Left ventricle myocardium inferior (tissue), 1 donor: ENCODE data around the gene TMOD4. TPM values are rescaled to one million over a fixed set of nuclear protein-coding genes. Genes with fewer than 3 reads are reported as not detected.

Source experiments
- DNase-seq: peaks from one replicate; pipeline ENCODE4 v3.0.0-alpha.2; 2020
- H3K27ac ChIP-seq: fragments of 200-600 bp; replicated peaks from 2 replicates; pipeline ENCODE4 v1.8.0; 2021
- H3K27me3 ChIP-seq: fragments of 200-600 bp; 2 replicates; pipeline ENCODE4 v1.8.0; 2021; ENCODE audit warnings: low read depth
- H3K36me3 ChIP-seq: fragments of 200-600 bp; 2 replicates; pipeline ENCODE4 v1.8.0; 2021
- H3K4me1 ChIP-seq: fragments of 200-600 bp; 2 replicates; pipeline ENCODE4 v1.8.0; 2021
- H3K4me3 ChIP-seq: fragments of 200-600 bp; 2 replicates; pipeline ENCODE4 v1.8.0; 2021; ENCODE audit warnings: mild to moderate bottlenecking, moderate library complexity
- H3K9me3 ChIP-seq: fragments of 200-600 bp; replicated peaks from 2 replicates; pipeline ENCODE4 v1.8.0; 2021
- intact Hi-C: fragments of 100-400 bp; cut with micrococcal nuclease; formaldehyde crosslinking; loops from one replicate; pipeline ENCODE4 v1.11.0; 2022
- total RNA-seq: library from RNA; stranded (reverse); fragmentation: NEBNext Ultra II Directional; extraction: Animal tissue kit (Norgen Biotek cat#: 25700); gene quantifications from one replicate; pipeline ENCODE4 v1.2.1, GENCODE V29; 2021
- TF ChIP-seq, protein P1 (sequence below): fragments of 200-600 bp; IDR thresholded peaks from 2 replicates; pipeline ENCODE4 v1.8.0; 2021; ENCODE audit warnings: antibody characterized with exemption, mild to moderate bottlenecking, borderline replicate concordance
- donor health status: DM: no; HTN: yes; CAD: no; lungs with severe emphysema.

TMOD4 gene
- total RNA-seq, 1 donor from 2014 or later: not detected

GRCh38 chr1:151132335-151133017 is 43.3 kb downstream of the TMOD4 start:
- no peaks in the 10 kb centered on the region for H3K9me3 ChIP-seq
- peaks cover 22% of the 10 kb centered on the region for H3K4me1 ChIP-seq
- H3K27me3 ChIP-seq: no peaks in the 10 kb centered on the region
- peak overlapping the region; percentile 61 for H3K27ac ChIP-seq
- TF ChIP-seq, protein P1, sequence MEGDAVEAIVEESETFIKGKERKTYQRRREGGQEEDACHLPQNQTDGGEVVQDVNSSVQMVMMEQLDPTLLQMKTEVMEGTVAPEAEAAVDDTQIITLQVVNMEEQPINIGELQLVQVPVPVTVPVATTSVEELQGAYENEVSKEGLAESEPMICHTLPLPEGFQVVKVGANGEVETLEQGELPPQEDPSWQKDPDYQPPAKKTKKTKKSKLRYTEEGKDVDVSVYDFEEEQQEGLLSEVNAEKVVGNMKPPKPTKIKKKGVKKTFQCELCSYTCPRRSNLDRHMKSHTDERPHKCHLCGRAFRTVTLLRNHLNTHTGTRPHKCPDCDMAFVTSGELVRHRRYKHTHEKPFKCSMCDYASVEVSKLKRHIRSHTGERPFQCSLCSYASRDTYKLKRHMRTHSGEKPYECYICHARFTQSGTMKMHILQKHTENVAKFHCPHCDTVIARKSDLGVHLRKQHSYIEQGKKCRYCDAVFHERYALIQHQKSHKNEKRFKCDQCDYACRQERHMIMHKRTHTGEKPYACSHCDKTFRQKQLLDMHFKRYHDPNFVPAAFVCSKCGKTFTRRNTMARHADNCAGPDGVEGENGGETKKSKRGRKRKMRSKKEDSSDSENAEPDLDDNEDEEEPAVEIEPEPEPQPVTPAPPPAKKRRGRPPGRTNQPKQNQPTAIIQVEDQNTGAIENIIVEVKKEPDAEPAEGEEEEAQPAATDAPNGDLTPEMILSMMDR: no peak
- H3K36me3 ChIP-seq: peaks cover 53% of the 10 kb centered on the region
- intact Hi-C loops: no loop called here
- no peak for DNase-seq
- peak overlapping the region; percentile 61 for H3K4me3 ChIP-seq

- Histone ChIP-seq H3K4me1 (peaks cover 22% of the 10 kb centered on the region), H3K27ac (peak overlapping the region; percentile 61), H3K27me3 (no peaks in the 10 kb centered on the region), H3K9me3 (no peaks in the 10 kb centered on the region), H3K36me3 (peaks cover 46% of the 10 kb centered on the region), H3K4me3 (peak overlapping the region; percentile 61)
- TF ChIP-seq, protein P1: no peak
- no peak for DNase-seq
- intact Hi-C loops: no loop called here
Measured at GRCh38 chr1:151131701-151132334, 44.0 kb downstream of the TMOD4 start.

DNA sequence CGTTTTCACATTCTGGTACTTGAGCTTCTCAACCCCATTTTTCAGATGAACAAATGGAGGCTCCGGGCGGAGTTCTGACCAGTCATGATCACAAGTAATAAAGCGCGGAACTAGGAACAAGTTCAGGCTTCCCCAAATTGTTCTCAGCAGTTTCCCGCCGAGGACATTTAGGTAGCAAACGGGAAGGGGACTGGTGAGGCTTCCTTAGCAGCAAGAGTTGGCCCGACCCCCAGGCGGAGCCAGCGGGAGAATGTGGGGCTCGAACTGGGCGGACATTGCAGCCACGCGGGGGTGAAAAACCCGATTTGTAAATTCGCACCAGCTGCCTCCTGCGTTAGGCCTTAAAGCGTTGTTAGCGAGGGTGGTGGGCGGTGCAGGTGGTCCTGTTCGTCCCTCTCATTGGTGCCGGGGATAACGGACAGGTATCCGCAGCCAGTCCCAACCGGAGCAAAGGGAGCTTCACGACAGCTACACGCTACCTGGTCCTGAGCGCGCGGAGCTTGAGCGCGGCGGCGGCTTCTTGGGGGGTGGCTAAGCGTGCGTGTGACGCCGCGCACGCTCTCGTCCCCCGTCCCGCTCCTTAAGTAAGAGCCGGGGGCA is 44.7 kb downstream of the TMOD4 start:
- peaks cover 39% of the 10 kb centered on the region for H3K36me3 ChIP-seq
- H3K4me1 ChIP-seq: peaks cover 22% of the 10 kb centered on the region
- peak overlapping the region; percentile 61 for H3K27ac ChIP-seq
- H3K4me3 ChIP-seq: peak overlapping the region; percentile 61
- H3K9me3 ChIP-seq: no peaks in the 10 kb centered on the region
- TF ChIP-seq, protein P1: peak; percentile 21
- peak; percentile 85 for DNase-seq
- intact Hi-C loops: no loop called here
- no peaks in the 10 kb centered on the region for H3K27me3 ChIP-seq

GRCh38 chr1:151128800-151129199 is 47.0 kb downstream of the TMOD4 start:
- Histone ChIP-seq H3K9me3 (no peaks in the 10 kb centered on the region), H3K4me1 (peaks cover 22% of the 10 kb centered on the region), H3K36me3 (peaks cover 16% of the 10 kb centered on the region), H3K4me3 (no peak overlapping the region), H3K27ac (no peak overlapping the region), H3K27me3 (no peaks in the 10 kb centered on the region)
- TF ChIP-seq, protein P1: no peak
- intact Hi-C loops: no loop called here
- DNase-seq: no peak

- TF ChIP-seq, protein P1: no peak
- DNase-seq: no peak
- Histone ChIP-seq H3K36me3 (peaks cover 14% of the 10 kb centered on the region), H3K27ac (no peak overlapping the region), H3K4me1 (no peaks in the 10 kb centered on the region), H3K27me3 (no peaks in the 10 kb centered on the region), H3K4me3 (no peak overlapping the region), H3K9me3 (no peaks in the 10 kb centered on the region)
- intact Hi-C loops: no loop called here
Measured at GRCh38 chr1:151124763-151125403, 50.9 kb downstream of the TMOD4 start.

Other genes starting within 250 kb of the TMOD4 start
- gene SETDB1, start 249.6 kb downstream of the TMOD4 start, total RNA-seq: 17.2 TPM
- 78.9 TPM for gene CERS2, start 201.1 kb downstream of the TMOD4 start, total RNA-seq
- 0.14 TPM for gene ANXA9, start 193.7 kb downstream of the TMOD4 start, total RNA-seq
- gene MINDY1, start 169.1 kb downstream of the TMOD4 start, total RNA-seq: 44.3 TPM
- gene PRUNE1, start 167.5 kb downstream of the TMOD4 start, total RNA-seq: 42.8 TPM
- 0.47 TPM for gene BNIPL, start 139.4 kb downstream of the TMOD4 start, total RNA-seq
- 7.1 TPM for gene C1orf56, start 128.2 kb downstream of the TMOD4 start, total RNA-seq
- 24.8 TPM for gene CDC42SE1, start 116.4 kb downstream of the TMOD4 start, total RNA-seq
- gene MLLT11, start 115.6 kb downstream of the TMOD4 start, total RNA-seq: 34.1 TPM
- 12.2 TPM for gene GABPB2, start 105.2 kb downstream of the TMOD4 start, total RNA-seq
- gene SEMA6C, start 29.4 kb downstream of the TMOD4 start, total RNA-seq: 77.7 TPM
- 0.88 TPM for gene TNFAIP8L2, start 19.3 kb downstream of the TMOD4 start, total RNA-seq
- 12.0 TPM for gene LYSMD1, start 10.1 kb downstream of the TMOD4 start, total RNA-seq
- 19.4 TPM for gene SCNM1, start 9.8 kb downstream of the TMOD4 start, total RNA-seq
- 40.5 TPM for gene VPS72, start 14.2 kb upstream of the TMOD4 start, total RNA-seq
- 28.5 TPM for gene PIP5K1A, start 22.6 kb upstream of the TMOD4 start, total RNA-seq
- gene PSMD4, start 78.8 kb upstream of the TMOD4 start, total RNA-seq: 142 TPM
- gene ZNF687, start 106.3 kb upstream of the TMOD4 start, total RNA-seq: 11.2 TPM
- 44.5 TPM for gene PI4KB, start 151.4 kb upstream of the TMOD4 start, total RNA-seq
- 21.0 TPM for gene RFX5, start 171.3 kb upstream of the TMOD4 start, total RNA-seq
- 66.3 TPM for gene SELENBP1, start 196.7 kb upstream of the TMOD4 start, total RNA-seq
- 186 TPM for gene PSMB4, start 223.6 kb upstream of the TMOD4 start, total RNA-seq